ENCODE results near the gene IL1F10. TPM values are rescaled to one million over a fixed set of nuclear protein-coding genes. Genes with fewer than 3 reads are reported as not detected.

Gene IL1F10
- polyA plus RNA-seq, 1 donor (not counting 4 experiments of a cell fraction or from before 2014, with no cell fraction given): 0.37 TPM

- Histone ChIP-seq H3K9me1 (ENCODE audit: control insufficient read depth, extremely low read depth, insufficient read depth, low read length) (no peaks in the 10 kb centered on the region), H3K4me1 (ENCODE audit: control insufficient read depth, extremely low read depth, insufficient read depth, low read length) (peaks cover 67% of the 10 kb centered on the region), H4K20me1 (ENCODE audit: control insufficient read depth, extremely low read depth, insufficient read depth, low read length) (no peaks in the 10 kb centered on the region), H3K4me2 (ENCODE audit: control insufficient read depth, extremely low read depth, insufficient read depth, low read depth, low read length) (peak overlapping the region; percentile 88), H3K27ac (ENCODE audit: control insufficient read depth, insufficient read depth, low read length) (peak overlapping the region; percentile 11), H2AFZ (ENCODE audit: control insufficient read depth, low read length) (no peak overlapping the region), H3K79me2 (ENCODE audit: control insufficient read depth, insufficient read depth, low read length) (peaks cover 5% of the 10 kb centered on the region), H3K27me3 (ENCODE audit: control insufficient read depth, extremely low read depth, insufficient read depth, low read length) (no peaks in the 10 kb centered on the region), H3K9me3 (ENCODE audit: control insufficient read depth, low read depth, low read length) (no peaks in the 10 kb centered on the region), H3K36me3 (ENCODE audit: control insufficient read depth in 2 of 2, extremely low read depth in 1 of 2, insufficient read depth in 2 of 2, low read length in 2 of 2) (peaks cover 0 to 3% of the 10 kb centered on the region in 2 experiments), H3K4me3 (ENCODE audit: control insufficient read depth in 2 of 3, extremely low read depth in 1 of 3, insufficient read depth in 2 of 3, low read depth in 1 of 3, low read length in 3 of 3) (peak overlapping the region; percentile 16 to 75 (median 71)), H3K9ac (ENCODE audit: control insufficient read depth, extremely low read depth, insufficient read depth, low read length) (no peak overlapping the region)
- dilution Hi-C loops (cut with MboI; ENCODE audit: extremely low pct_ligation_motif_present, low sequenced_read_pairs): no loop called here
- no peak for DNase-seq (ENCODE audit: low read depth, low spot score)
- TF ChIP-seq CTCF (optimal IDR thresholded peaks at IDR 0.05 in 1 of 3, IDR thresholded peaks at IDR 0.05 in 1 of 3, conservative IDR thresholded peaks at IDR 0.05 in 1 of 3; ENCODE audit: extremely low read depth in 1 of 3, insufficient read depth in 2 of 3, low read length in 3 of 3) (no peak), EZH2 (IDR thresholded peaks at IDR 0.05; ENCODE audit: low read length) (no peak)
- no peak for FAIRE-seq
These were observed 51.3 kb downstream of the IL1F10 start for GRCh38 chr2:113119111-113119510.

DNA sequence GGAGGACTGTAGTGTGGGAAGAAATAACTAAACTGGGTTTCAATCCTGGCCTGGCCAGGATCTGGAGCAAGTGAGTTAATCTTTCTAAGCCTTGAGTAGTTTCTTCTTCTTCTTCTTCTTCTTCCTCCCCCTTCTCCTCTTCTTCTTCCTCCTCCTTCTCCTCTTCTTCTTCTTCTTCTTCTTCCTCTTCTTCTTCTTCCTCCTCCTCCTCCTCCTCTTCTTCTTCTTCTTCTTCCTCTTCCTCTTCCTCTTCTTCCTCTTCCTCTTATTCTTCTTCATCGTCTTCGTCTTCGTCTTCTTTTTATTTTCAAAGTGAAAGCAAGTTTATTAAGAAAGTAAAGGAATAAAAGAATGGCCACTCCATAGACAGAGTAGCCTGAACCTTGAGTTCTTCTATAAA, 53.1 kb downstream of the IL1F10 start:
- Histone ChIP-seq H4K20me1 (ENCODE audit: control insufficient read depth, extremely low read depth, insufficient read depth, low read length) (no peaks in the 10 kb centered on the region), H3K27ac (ENCODE audit: control insufficient read depth, insufficient read depth, low read length) (no peak overlapping the region), H2AFZ (ENCODE audit: control insufficient read depth, low read length) (no peak overlapping the region), H3K4me1 (ENCODE audit: control insufficient read depth, extremely low read depth, insufficient read depth, low read length) (peaks cover 64% of the 10 kb centered on the region), H3K4me3 (ENCODE audit: control insufficient read depth in 2 of 3, extremely low read depth in 1 of 3, insufficient read depth in 2 of 3, low read depth in 1 of 3, low read length in 3 of 3) (no peak overlapping the region), H3K27me3 (ENCODE audit: control insufficient read depth, extremely low read depth, insufficient read depth, low read length) (no peaks in the 10 kb centered on the region), H3K36me3 (ENCODE audit: control insufficient read depth in 2 of 2, extremely low read depth in 1 of 2, insufficient read depth in 2 of 2, low read length in 2 of 2) (peaks cover 0 to 3% of the 10 kb centered on the region in 2 experiments), H3K4me2 (ENCODE audit: control insufficient read depth, extremely low read depth, insufficient read depth, low read depth, low read length) (peak overlapping the region; percentile 33), H3K79me2 (ENCODE audit: control insufficient read depth, insufficient read depth, low read length) (peaks cover 5% of the 10 kb centered on the region), H3K9me3 (ENCODE audit: control insufficient read depth, low read depth, low read length) (no peaks in the 10 kb centered on the region), H3K9me1 (ENCODE audit: control insufficient read depth, extremely low read depth, insufficient read depth, low read length) (no peaks in the 10 kb centered on the region), H3K9ac (ENCODE audit: control insufficient read depth, extremely low read depth, insufficient read depth, low read length) (no peak overlapping the region)
- dilution Hi-C loops (cut with MboI; ENCODE audit: extremely low pct_ligation_motif_present, low sequenced_read_pairs): no loop called here
- DNase-seq (ENCODE audit: low read depth, low spot score): no peak
- no peak for FAIRE-seq
- TF ChIP-seq EZH2 (IDR thresholded peaks at IDR 0.05; ENCODE audit: low read length): no peak
- TF ChIP-seq CTCF (optimal IDR thresholded peaks at IDR 0.05 in 1 of 3, IDR thresholded peaks at IDR 0.05 in 1 of 3, conservative IDR thresholded peaks at IDR 0.05 in 1 of 3; ENCODE audit: extremely low read depth in 1 of 3, insufficient read depth in 2 of 3, low read length in 3 of 3): no peak

Measured in keratinocyte (primary cell).